ENCODE data around the gene OR51L1. TPM values are rescaled to one million over a fixed set of nuclear protein-coding genes. Genes with fewer than 3 reads are reported as not detected.

Gene OR51L1
- total and polyA plus RNA-seq, 2 of the 8 experiments (the other 6 are each of a cell fraction or from before 2014, with no cell fraction given) = not detected

DNA sequence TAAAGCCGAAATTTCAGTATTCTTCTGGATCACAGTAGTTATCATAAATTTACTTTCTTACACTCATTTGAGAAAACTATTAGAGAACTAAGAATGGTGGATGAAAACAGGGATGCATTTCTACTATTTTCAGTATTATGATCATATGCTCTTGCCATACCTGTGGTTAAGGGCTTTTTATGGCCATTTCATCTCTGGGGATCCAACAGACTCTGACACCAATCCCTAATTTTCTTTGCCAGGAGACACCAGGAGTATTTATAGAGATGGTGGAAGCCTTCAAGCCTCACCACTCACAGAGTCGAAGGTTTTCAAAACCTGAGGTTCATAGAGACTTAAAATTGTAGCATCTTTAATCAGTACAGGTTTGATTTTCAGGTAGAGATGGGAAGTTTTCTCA lies at the start of gene OR51L1 (continued):
- TF ChIP-seq FOSL1 (IDR thresholded peaks at IDR 0.05; ENCODE audit: insufficient read depth, low read depth, low read length) = no peak
- TF ChIP-seq EZH2 (IDR thresholded peaks at IDR 0.05; ENCODE audit: low read depth, low read length, severe bottlenecking) = no peak
- TF ChIP-seq, protein P1, sequence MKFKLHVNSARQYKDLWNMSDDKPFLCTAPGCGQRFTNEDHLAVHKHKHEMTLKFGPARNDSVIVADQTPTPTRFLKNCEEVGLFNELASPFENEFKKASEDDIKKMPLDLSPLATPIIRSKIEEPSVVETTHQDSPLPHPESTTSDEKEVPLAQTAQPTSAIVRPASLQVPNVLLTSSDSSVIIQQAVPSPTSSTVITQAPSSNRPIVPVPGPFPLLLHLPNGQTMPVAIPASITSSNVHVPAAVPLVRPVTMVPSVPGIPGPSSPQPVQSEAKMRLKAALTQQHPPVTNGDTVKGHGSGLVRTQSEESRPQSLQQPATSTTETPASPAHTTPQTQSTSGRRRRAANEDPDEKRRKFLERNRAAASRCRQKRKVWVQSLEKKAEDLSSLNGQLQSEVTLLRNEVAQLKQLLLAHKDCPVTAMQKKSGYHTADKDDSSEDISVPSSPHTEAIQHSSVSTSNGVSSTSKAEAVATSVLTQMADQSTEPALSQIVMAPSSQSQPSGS (IDR thresholded peaks at IDR 0.05; ENCODE audit: low read length) = no peak
- no peak for TF ChIP-seq SUZ12 (IDR thresholded peaks at IDR 0.05; ENCODE audit: low read length)
- no peak for TF ChIP-seq RNF2 (IDR thresholded peaks at IDR 0.05; ENCODE audit: borderline replicate concordance, low read depth, low read length, missing control alignments, poor library complexity, severe bottlenecking)
- TF ChIP-seq YY1 (IDR thresholded peaks at IDR 0.05; ENCODE audit: low read depth, low read length) = no peak
- no peak for TF ChIP-seq NANOG (IDR thresholded peaks at IDR 0.05; ENCODE audit: insufficient read depth, low read depth, low read length, poor library complexity, severe bottlenecking)
